Gastroesophageal sphincter (tissue), 3 donors: ENCODE data around the gene RNU11.

ENCODE experiments used
- CTCF ChIP-seq, 4 experiments: fragments of 200-600 bp in 2 of 4; fragments of 450-650 bp in 2 of 4; sonication (generic) in 1 of 4; IDR thresholded peaks; one replicate each; pipeline ENCODE4 v1.5.1; 2017 to 2019; ENCODE audit warnings: antibody characterized with exemption in 4 of 4, mild to moderate bottlenecking in 2 of 4, moderate library complexity in 2 of 4
- POLR2A ChIP-seq, 2 donors: fragments of 450-650 bp; IDR thresholded peaks; one replicate each; pipeline ENCODE4 v1.6.1; 2017; ENCODE audit warnings: antibody characterized with exemption in 2 of 2, mild to moderate bottlenecking in 2 of 2, moderate library complexity in 1 of 2
- POLR2AphosphoS5 ChIP-seq: sonication (generic); formaldehyde crosslinking; IDR thresholded peaks from one replicate; pipeline ENCODE4 v1.6.1; 2017; ENCODE audit warnings: antibody characterized with exemption

DNA sequence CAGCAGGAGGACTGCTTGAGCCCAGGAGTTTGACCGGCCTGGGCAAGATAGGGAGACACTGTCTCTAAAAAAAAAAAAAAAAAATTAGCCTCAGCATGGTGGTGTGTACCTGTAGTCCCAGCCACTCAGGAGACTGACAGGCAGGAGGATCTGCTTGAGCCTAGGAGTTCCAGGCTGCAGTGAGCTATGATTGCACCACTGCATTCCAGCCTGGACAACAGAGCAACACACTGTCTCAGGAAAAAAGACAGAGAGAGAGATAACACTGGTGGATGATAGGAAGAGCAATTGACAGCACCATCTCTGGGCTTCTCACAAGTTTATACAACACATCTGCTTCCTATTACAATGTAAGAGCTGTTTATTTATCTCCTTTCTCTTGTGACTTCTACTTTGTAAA is 2.4 kb upstream of the RNU11 start:
- TF ChIP-seq POLR2AphosphoS5 (no peak), POLR2A (IDR thresholded peaks at IDR 0.05) (no peak), CTCF (IDR thresholded peaks at IDR 0.05) (no peak)
